ENCODE results near the gene ADRM1.

- TF ChIP-seq CTCF (IDR thresholded peaks at IDR 0.05; ENCODE audit: low read length) (no peak), EZH2 (IDR thresholded peaks at IDR 0.05; ENCODE audit: borderline replicate concordance, low read length) (no peak)
Observed at GRCh38 chr20:62321975-62322374, 19.2 kb downstream of the ADRM1 start.
